WTC11 (cell line): ENCODE data around the gene CSPG5. TPM values are rescaled to one million over a fixed set of nuclear protein-coding genes. Genes with fewer than 3 reads are reported as not detected.

Experiments used
- ZNF138 ChIP-seq: sonication (generic); formaldehyde crosslinking; conservative IDR thresholded peaks from 2 replicates; pipeline ENCODE4 v1.8.1; 2022; ENCODE audit warnings: mild to moderate bottlenecking, moderate library complexity, missing genetic modification reagents
- total RNA-seq: library from RNA; stranded (reverse); gene quantifications from 3 replicates; pipeline ENCODE4 v1.2.3, GENCODE V29; 2021
- TF ChIP-seq, protein P1 (sequence below): sonication (generic); formaldehyde crosslinking; IDR thresholded peaks from 2 replicates; pipeline ENCODE4 v1.8.0; 2022; ENCODE audit warnings: missing genetic modification reagents
- TF ChIP-seq, protein P2 (sequence below): sonication (generic); formaldehyde crosslinking; IDR thresholded peaks from 2 replicates; pipeline ENCODE4 v1.8.1; 2022; ENCODE audit warnings: low read depth, missing genetic modification reagents, borderline replicate concordance

The CSPG5 gene
- total RNA-seq, 1 experiment from 2014 or later, result 3.3 TPM

GRCh38 chr3:47512416-47513124 is 66.1 kb downstream of the CSPG5 start (continued):
- TF ChIP-seq, protein P1, sequence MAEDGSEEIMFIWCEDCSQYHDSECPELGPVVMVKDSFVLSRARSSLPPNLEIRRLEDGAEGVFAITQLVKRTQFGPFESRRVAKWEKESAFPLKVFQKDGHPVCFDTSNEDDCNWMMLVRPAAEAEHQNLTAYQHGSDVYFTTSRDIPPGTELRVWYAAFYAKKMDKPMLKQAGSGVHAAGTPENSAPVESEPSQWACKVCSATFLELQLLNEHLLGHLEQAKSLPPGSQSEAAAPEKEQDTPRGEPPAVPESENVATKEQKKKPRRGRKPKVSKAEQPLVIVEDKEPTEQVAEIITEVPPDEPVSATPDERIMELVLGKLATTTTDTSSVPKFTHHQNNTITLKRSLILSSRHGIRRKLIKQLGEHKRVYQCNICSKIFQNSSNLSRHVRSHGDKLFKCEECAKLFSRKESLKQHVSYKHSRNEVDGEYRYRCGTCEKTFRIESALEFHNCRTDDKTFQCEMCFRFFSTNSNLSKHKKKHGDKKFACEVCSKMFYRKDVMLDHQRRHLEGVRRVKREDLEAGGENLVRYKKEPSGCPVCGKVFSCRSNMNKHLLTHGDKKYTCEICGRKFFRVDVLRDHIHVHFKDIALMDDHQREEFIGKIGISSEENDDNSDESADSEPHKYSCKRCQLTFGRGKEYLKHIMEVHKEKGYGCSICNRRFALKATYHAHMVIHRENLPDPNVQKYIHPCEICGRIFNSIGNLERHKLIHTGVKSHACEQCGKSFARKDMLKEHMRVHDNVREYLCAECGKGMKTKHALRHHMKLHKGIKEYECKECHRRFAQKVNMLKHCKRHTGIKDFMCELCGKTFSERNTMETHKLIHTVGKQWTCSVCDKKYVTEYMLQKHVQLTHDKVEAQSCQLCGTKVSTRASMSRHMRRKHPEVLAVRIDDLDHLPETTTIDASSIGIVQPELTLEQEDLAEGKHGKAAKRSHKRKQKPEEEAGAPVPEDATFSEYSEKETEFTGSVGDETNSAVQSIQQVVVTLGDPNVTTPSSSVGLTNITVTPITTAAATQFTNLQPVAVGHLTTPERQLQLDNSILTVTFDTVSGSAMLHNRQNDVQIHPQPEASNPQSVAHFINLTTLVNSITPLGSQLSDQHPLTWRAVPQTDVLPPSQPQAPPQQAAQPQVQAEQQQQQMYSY (CRISPR knock-in tag), result no peak
- TF ChIP-seq, protein P2, sequence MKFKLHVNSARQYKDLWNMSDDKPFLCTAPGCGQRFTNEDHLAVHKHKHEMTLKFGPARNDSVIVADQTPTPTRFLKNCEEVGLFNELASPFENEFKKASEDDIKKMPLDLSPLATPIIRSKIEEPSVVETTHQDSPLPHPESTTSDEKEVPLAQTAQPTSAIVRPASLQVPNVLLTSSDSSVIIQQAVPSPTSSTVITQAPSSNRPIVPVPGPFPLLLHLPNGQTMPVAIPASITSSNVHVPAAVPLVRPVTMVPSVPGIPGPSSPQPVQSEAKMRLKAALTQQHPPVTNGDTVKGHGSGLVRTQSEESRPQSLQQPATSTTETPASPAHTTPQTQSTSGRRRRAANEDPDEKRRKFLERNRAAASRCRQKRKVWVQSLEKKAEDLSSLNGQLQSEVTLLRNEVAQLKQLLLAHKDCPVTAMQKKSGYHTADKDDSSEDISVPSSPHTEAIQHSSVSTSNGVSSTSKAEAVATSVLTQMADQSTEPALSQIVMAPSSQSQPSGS (CRISPR knock-in tag), result no peak
- TF ChIP-seq ZNF138, result no peak
- TF ChIP-seq, all 79 proteins: peak for 3

Other genes with a start within 250 kb of the CSPG5 start
- gene PTPN23, start 197.8 kb downstream of the CSPG5 start, total RNA-seq, result 44.1 to 53.5 TPM (median 49.8 TPM) in 3 replicates
- 115 to 117 TPM (median 117 TPM) in 3 replicates for gene SCAP, start 102.9 kb downstream of the CSPG5 start, total RNA-seq
- gene ELP6, start 65.2 kb downstream of the CSPG5 start, total RNA-seq, result 62.0 to 67.6 TPM (median 65.4 TPM) in 3 replicates
- 237 to 249 TPM (median 243 TPM) in 3 replicates for gene SMARCC1, start 203.0 kb upstream of the CSPG5 start, total RNA-seq
- gene DHX30, start 224.3 kb upstream of the CSPG5 start, total RNA-seq, result 97.3 to 99.2 TPM (median 98.1 TPM) in 3 replicates